Ovary (tissue), 3 donors: ENCODE results near the gene DCDC2C.

Experiments used
- EP300 ChIP-seq: sonication (generic); formaldehyde crosslinking; IDR thresholded peaks from one replicate; pipeline ENCODE4 v1.6.1; 2017; ENCODE audit warnings: antibody characterized with exemption
- POLR2A ChIP-seq: fragments of 450-650 bp; IDR thresholded peaks from one replicate; pipeline ENCODE4 v1.6.1; 2017; ENCODE audit warnings: antibody characterized with exemption, mild to moderate bottlenecking, moderate library complexity
- TF ChIP-seq, protein P1 (sequence below), 3 donors: fragments of 450-650 bp in 2 of 3; fragments of 200-600 bp in 1 of 3; IDR thresholded peaks; one replicate each; pipeline versions ENCODE4 v1.5.1 to v1.8.0; 2016 to 2022; ENCODE audit warnings: antibody characterized with exemption in 3 of 3, mild to moderate bottlenecking in 1 of 3
- donor health status: DM: no; HTN: no; CAD: no.

- TF ChIP-seq, protein P1, sequence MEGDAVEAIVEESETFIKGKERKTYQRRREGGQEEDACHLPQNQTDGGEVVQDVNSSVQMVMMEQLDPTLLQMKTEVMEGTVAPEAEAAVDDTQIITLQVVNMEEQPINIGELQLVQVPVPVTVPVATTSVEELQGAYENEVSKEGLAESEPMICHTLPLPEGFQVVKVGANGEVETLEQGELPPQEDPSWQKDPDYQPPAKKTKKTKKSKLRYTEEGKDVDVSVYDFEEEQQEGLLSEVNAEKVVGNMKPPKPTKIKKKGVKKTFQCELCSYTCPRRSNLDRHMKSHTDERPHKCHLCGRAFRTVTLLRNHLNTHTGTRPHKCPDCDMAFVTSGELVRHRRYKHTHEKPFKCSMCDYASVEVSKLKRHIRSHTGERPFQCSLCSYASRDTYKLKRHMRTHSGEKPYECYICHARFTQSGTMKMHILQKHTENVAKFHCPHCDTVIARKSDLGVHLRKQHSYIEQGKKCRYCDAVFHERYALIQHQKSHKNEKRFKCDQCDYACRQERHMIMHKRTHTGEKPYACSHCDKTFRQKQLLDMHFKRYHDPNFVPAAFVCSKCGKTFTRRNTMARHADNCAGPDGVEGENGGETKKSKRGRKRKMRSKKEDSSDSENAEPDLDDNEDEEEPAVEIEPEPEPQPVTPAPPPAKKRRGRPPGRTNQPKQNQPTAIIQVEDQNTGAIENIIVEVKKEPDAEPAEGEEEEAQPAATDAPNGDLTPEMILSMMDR (IDR thresholded peaks at IDR 0.05), result no peak
- no peak for TF ChIP-seq EP300
- TF ChIP-seq POLR2A, result no peak
Observed at GRCh38 chr2:3741396-3741795, 38.0 kb downstream of the DCDC2C start.
